Memory B cell (primary cell): ENCODE data around the gene GRIK5.
A peak's percentile ranks its signal among the peaks of the same experiment; 100 is the strongest.
"Not testable (repeated sequence)": the region's sequence is repeated elsewhere in the genome, so short reads cannot be mapped to it uniquely, and the experiment has no call there.

Experiments used
- ATAC-seq: fragments of 150-1000 bp; cut with Tn5 transposase; 2 replicates; pipeline ENCODE4 v1.10.0; 2021; ENCODE audit warnings: low read depth, mild to moderate bottlenecking, moderate library complexity
- DNase-seq, 2 donors: peaks; one replicate each; pipeline ENCODE4 v3.0.0; 2022; ENCODE audit warnings: low spot score in 2 of 2
- H3K27ac Mint-ChIP-seq: one replicate; pipeline ENCODE4 v1.8.0; 2022; ENCODE audit warnings: mild to moderate bottlenecking, moderate library complexity, mixed read lengths
- H3K27me3 Mint-ChIP-seq: one replicate; pipeline ENCODE4 v1.8.0; 2022; ENCODE audit warnings: mixed read lengths
- H3K36me3 Mint-ChIP-seq: one replicate; pipeline ENCODE4 v1.8.0; 2022; ENCODE audit warnings: mild to moderate bottlenecking, mixed read lengths
- H3K4me1 Mint-ChIP-seq: one replicate; pipeline ENCODE4 v1.8.0; 2022; ENCODE audit warnings: mixed read lengths
- H3K4me3 Mint-ChIP-seq: one replicate; pipeline ENCODE4 v1.8.0; 2022; ENCODE audit warnings: mild to moderate bottlenecking, moderate library complexity, mixed read lengths
- H3K9me3 Mint-ChIP-seq: one replicate; pipeline ENCODE4 v1.8.0; 2022; ENCODE audit warnings: mixed read lengths

Gene GRIK5

DNA sequence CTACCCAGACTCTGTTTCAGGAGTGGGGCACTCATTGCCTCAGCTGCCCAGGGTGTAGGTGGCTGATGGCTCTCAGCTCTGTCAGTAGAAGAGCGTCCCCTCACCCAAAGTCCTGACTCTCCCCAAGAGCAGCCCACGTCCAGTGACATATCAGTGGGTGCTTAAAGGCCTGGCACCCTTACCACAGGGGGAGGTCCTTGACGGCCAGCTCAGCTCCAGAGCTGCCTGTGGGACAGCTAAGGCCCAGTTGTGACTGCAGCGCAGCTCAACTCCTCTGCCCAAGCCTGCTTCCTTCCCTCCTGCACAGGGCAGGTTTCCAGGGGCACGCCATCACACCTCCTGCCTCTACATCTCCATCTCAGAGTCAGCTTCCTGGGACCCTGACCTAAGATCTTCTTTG, 32.4 kb downstream of the GRIK5 start:
- DNase-seq (no peak), ATAC-seq (no peak)
- H3K27ac Mint-ChIP-seq, result no peak overlapping the region
- H3K9me3 Mint-ChIP-seq, result no peaks in the 10 kb centered on the region
- H3K27me3 Mint-ChIP-seq, result peaks cover 13% of the 10 kb centered on the region
- H3K36me3 Mint-ChIP-seq, result no peaks in the 10 kb centered on the region
- H3K4me1 Mint-ChIP-seq, result peaks cover 4% of the 10 kb centered on the region
- H3K4me3 Mint-ChIP-seq, result no peak overlapping the region

DNA sequence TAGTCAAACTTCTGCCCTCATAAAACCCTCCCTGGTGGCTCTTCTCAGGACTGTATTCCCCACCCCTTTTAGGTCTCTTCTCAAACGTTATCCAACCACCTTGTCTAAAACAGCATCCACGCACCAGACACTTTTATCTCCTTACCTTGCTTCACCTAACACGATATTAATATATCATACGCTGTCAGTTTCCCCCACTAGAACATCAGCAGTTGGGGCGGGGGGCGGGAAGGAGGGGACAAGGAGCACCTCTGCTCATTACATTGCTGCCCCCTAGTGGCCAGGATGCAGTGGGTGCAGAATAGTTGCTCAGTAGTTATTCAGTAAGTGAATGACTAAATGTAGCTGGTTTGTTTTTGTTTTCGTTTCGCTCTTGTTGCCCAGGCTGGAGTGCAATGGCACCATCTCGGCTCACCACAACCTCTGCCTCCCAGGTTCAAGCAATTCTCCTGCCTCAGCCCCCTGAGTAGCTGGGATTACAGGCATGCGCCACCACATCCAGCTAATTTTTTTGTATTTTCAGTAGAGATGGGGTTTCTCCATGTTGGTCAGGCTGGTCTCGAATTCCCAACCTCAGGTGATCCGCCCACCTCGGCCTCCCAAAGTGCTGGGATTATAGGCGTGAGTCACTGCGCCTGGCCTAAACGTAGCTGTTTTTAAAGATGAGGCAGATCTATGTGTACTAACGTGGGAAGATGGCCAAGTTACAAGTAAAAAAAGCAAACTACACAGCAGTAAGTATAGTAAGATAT, 35.2 kb downstream of the GRIK5 start:
- peak; percentile 45 to 50 for DNase-seq
- H3K4me3 Mint-ChIP-seq, result peak overlapping the region; percentile 51
- not testable (repeated sequence) for H3K27me3 Mint-ChIP-seq, H3K4me1 Mint-ChIP-seq, H3K9me3 Mint-ChIP-seq, H3K27ac Mint-ChIP-seq, H3K36me3 Mint-ChIP-seq
- ATAC-seq, result peak; percentile 95

DNA sequence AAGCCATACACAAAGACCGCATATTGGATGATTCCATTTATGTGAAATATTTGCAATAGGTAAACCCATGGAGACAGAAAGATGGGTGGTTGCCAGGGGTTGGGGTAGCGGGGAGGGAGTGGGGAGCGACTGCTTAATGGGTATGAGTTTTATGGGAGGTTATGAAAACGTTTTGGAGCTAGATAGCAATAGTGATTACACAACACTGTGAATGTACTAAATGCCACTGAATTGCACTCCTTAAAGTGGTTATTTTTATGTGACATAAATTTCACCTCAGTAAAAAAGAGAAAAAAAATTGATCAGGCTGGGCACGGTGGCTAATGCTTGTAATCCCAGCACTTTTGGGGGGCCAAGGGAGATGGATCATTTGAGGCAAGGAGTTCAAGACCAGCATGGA, 36.6 kb downstream of the GRIK5 start:
- Mint-ChIP-seq H3K27me3 (peaks cover 4% of the 10 kb centered on the region), H3K4me1 (peaks cover 4% of the 10 kb centered on the region), H3K4me3 (no peak overlapping the region), H3K27ac (no peak overlapping the region), H3K9me3 (no peaks in the 10 kb centered on the region), H3K36me3 (no peaks in the 10 kb centered on the region)
- DNase-seq, result no peak
- ATAC-seq, result no peak

DNA sequence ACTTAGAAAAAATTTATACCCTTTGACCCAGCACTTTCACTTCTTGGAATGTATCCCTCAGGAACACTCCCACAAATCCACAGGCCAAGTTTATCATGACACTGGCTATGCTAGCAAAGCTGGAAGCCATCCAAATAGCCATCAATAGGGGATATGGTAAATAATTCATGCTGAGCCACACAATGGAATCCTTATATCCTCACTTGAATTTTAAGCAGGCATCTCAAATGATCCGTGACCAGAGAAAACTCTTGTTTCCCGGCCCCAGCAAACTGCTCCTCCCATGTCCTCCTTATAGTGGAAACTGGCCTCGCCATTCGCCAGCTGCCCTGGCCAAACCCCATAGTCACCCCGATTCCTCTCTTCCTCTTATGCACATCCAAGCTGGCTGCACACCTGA, 37.6 kb downstream of the GRIK5 start:
- Mint-ChIP-seq H3K36me3 (no peaks in the 10 kb centered on the region), H3K9me3 (no peaks in the 10 kb centered on the region), H3K4me1 (peaks cover 4% of the 10 kb centered on the region), H3K27ac (no peak overlapping the region), H3K4me3 (no peak overlapping the region), H3K27me3 (peaks cover 6% of the 10 kb centered on the region)
- DNase-seq (no peak), ATAC-seq (no peak)

DNA sequence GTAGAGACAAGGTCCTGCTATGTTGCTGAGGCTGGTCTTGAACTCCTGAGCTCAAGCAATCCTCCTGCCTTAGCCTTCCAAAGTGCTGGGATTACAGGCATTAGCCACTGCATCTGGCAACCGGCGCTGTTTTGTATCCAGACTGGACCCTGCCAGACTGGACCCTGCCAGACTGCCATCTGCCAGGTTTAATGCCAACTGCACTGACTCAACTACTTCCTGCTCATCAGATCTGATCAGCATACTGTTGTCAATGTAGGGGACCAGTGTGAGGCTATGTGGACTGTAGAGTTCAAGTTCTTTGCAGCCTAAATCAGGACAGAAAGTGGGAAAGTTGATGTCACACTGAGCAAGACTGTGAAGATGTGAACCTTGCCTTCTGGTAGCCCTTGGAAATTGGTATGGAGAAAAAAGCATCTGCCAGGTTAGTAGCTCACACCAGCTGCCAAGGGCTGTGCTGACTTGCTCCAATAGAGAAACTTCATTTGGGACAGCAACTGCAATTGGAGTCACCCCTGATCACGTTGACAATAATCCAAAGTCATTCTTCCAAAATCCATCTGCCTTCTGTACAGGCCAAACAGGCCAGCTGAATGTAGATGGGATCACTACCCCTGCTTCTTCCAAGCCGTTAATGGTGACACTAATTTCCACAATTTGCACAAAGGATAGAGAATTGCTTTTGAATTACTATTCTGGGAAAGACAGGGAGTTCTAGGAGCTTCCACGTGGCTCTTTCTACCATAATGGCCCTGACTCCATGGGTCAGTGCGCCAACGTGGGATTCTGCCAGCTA, 39.2 kb downstream of the GRIK5 start:
- Mint-ChIP-seq H3K4me1 (peaks cover 4% of the 10 kb centered on the region), H3K27me3 (peaks cover 14% of the 10 kb centered on the region), H3K27ac (no peak overlapping the region), H3K36me3 (no peaks in the 10 kb centered on the region), H3K4me3 (no peak overlapping the region), H3K9me3 (no peaks in the 10 kb centered on the region)
- no peak for ATAC-seq
- no peak for DNase-seq

DNA sequence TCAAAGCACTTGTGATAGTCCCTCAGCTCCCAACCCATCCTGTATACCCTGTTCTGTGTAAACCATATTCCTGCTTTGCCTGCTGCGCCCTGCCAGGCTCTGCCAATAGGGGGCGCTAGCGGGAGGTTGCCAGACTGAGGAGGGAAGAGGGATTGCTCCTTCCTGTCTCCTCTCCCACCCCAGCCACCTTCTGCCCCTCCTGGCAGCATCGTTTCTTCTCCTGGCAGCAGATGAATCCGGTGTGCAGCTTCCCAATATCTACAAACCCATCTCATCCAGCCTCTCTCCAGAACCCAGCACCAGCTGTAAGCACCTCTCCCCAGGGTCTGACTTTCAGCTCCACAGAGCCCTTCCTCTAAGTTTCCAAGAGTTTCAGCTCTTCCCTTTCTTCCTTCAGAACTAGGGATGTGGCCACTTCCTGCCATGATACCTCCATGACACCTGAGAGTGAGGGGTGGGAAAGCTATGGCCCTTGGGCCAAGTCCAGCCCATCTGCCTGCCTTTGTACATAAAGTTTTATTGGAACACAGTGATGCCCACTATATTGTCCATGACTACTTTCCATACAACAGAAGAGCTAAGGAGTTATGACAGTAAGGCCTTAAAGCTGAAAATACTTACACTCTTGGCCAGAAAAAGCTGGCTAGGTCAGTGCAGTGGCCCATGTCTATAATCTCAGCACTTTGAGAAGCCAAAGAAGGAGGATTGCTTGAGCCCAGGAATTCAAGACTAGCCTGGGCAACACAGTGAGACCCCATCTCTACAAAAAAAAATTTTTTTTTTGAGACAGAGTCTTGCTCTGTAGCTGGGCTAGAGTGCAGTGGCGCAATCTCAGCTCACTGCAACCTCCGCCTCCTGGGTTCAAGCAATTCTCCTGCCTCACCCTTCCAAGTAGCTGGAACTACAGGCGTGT, 41.4 kb downstream of the GRIK5 start:
- Mint-ChIP-seq H3K36me3 (no peaks in the 10 kb centered on the region), H3K4me1 (no peaks in the 10 kb centered on the region), H3K4me3 (no peak overlapping the region), H3K27me3 (peaks cover 25% of the 10 kb centered on the region), H3K27ac (no peak overlapping the region), H3K9me3 (no peaks in the 10 kb centered on the region)
- ATAC-seq (no peak), DNase-seq (no peak)

DNA sequence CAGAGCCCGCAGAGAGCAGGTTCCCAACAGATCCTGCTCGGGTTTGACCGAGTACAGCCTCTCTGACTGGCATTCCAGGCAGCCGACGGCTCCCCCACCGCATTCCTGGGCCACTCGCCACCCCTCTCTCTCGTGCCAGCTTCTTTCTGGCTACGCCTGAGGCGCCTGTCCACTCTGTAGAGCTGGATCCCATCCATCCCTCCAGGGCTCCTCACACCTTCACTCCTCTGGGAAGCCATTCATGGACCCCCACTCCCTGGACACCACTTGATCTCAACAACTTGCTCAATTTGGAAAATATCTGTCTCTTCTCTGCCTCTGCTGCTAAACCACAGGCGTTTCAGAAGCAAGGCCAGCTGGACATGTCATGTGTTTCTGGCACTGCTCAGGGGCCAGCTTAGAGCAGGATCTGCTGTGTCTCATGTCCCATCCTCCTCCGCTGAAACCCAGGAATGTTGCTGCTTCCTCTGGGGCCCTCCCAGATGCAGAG, 45.3 kb downstream of the GRIK5 start:
- no peaks in the 10 kb centered on the region for H3K9me3 Mint-ChIP-seq
- no peaks in the 10 kb centered on the region for H3K4me1 Mint-ChIP-seq
- ATAC-seq (no peak), DNase-seq (no peak)
- no peak overlapping the region for H3K4me3 Mint-ChIP-seq
- H3K36me3 Mint-ChIP-seq, result no peaks in the 10 kb centered on the region
- H3K27me3 Mint-ChIP-seq, result peaks cover 25% of the 10 kb centered on the region
- H3K27ac Mint-ChIP-seq, result no peak overlapping the region

DNA sequence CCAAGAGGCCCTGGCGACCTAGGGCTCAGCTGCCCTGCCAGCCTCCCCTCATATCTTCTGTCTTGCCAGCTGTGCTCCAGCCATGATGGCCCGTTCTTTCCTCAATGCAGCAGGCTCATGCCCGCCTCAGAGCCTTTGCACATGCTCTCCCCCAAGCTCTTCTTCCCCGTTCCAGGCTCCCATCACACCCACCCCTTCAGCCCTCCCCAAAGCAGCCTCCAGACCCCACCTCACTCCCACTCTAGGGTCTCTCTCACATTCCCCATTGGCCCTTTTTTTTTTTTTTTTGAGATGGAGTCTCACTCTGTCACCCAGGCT, 46.1 kb downstream of the GRIK5 start:
- H3K27ac Mint-ChIP-seq, result no peak overlapping the region
- no peaks in the 10 kb centered on the region for H3K36me3 Mint-ChIP-seq
- H3K9me3 Mint-ChIP-seq, result no peaks in the 10 kb centered on the region
- no peak for ATAC-seq
- no peaks in the 10 kb centered on the region for H3K4me1 Mint-ChIP-seq
- no peak for DNase-seq
- H3K27me3 Mint-ChIP-seq, result peaks cover 30% of the 10 kb centered on the region
- no peak overlapping the region for H3K4me3 Mint-ChIP-seq

DNA sequence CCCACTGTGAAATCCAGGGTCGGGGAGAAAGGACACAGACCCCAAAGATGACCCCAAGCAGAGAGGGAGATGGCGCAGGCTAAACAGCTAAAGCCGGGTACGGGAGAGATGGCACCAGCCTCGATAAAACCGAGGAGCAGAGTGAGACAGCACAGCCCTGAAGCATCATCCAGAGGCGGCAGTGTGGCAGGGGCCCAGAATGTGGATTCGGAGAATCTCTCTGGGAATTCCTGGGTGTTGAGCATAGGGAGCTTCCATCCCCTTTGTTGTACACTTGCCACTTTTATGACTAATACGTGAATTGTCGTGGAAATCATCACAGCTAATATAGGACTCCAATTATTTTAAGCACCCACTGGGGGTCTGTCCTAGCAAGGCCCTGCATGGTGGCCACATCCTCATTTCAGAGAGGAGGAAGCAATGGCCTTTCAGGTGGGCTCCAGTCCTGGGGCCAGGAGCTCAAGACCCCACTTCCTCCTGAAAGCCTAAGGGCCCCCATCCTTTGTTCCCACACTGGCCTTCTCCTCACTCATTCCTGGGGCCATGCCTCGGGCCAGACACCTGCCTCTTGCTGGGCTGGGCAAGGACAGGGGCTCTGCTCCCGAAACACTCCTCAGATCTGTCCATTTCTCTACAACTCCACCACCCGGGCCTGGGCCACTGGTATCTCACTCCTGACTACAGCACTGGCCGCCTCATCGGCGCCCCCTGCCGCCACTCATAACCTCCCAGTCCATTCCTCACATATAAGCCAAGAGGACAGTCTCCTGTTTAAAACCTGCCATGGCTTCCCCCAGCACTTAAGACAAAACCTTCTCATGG, 46.7 kb downstream of the GRIK5 start:
- Mint-ChIP-seq H3K36me3 (no peaks in the 10 kb centered on the region), H3K9me3 (no peaks in the 10 kb centered on the region), H3K4me3 (no peak overlapping the region), H3K27ac (no peak overlapping the region), H3K4me1 (no peaks in the 10 kb centered on the region), H3K27me3 (peaks cover 28% of the 10 kb centered on the region)
- no peak for ATAC-seq
- DNase-seq, result no peak

DNA sequence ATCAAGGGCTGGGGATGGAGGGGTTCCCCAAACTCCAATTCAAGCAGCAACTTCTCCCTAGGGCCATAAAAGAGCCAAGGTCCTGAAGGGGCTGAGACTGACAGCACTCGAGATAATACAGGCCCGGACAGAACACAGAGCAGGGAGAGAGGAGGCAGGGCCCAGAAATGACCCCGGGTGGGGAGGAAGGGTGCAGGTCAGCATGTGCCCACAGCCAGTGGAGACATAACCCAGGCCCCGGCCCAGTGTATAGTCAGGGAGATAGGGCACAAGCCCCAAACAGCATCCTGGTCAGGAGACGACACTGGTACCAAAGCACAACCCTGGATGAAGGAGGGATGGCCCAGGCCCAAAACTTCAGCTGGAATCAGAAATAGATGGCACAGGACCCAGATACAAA, 47.4 kb downstream of the GRIK5 start:
- ATAC-seq (no peak), DNase-seq (no peak)
- Mint-ChIP-seq H3K36me3 (no peaks in the 10 kb centered on the region), H3K9me3 (no peaks in the 10 kb centered on the region), H3K4me1 (no peaks in the 10 kb centered on the region), H3K4me3 (no peak overlapping the region), H3K27me3 (peaks cover 28% of the 10 kb centered on the region), H3K27ac (no peak overlapping the region)

DNA sequence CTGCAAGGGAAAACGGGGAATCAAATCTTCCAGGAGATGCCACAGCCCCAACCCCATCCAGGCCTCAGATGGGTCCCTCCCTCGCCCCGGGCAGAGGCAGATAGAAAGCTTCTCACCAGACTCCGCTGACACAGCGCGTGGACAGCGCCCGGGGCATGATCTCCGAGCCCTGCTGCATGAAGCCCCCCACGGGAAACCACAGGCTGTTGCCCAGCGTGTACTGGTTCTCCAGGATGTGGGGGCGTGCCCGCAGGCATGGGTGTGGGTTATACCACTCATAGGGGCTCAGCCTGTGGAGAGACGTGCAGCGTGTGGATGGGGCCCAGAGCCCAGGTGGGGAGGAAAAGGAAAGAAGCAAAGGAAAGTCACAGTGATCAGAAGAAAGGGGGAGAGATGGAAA, 48.8 kb downstream of the GRIK5 start:
- Mint-ChIP-seq H3K4me1 (no peaks in the 10 kb centered on the region), H3K4me3 (no peak overlapping the region), H3K27me3 (peaks cover 24% of the 10 kb centered on the region), H3K9me3 (no peaks in the 10 kb centered on the region), H3K36me3 (no peaks in the 10 kb centered on the region), H3K27ac (peak overlapping the region; percentile 28)
- ATAC-seq, result no peak
- no peak for DNase-seq

DNA sequence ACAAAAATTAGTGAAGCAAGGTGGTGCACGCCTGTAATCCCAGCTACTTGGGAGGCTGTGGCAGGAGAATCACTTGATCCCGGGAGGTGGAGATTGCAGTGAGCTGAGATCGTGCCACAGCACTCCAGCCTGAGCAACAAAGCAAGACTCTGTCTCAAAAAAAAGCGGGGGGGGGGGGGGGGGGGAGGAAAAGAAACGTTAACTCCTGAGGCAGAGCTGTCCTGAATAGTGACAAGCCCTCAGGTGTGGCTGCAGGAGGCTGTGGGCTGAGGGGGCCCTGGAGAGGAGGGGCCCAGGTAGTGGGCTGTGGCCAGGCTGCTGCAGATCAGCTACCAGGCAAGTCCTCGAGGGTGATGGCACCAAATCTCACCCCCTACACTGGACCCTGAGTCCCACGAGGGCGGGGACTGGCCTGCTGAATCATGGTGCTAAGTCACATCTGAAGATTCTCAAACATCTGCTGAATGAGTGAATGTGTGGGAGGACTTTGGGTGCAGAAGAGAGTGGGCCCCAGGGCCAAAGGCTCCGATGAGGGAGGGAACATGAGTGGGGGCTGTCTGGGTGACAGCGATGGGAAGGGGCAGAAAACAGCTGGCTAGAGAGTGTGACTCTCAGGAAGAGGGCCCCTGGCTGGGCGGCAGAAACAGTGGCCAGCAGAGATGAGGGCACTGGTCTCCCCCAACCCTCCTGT, 51.4 kb downstream of the GRIK5 start:
- DNase-seq, result no peak
- Mint-ChIP-seq H3K9me3 (no peaks in the 10 kb centered on the region), H3K4me3 (no peak overlapping the region), H3K4me1 (no peaks in the 10 kb centered on the region), H3K27me3 (peaks cover 13% of the 10 kb centered on the region), H3K27ac (no peak overlapping the region), H3K36me3 (no peaks in the 10 kb centered on the region)
- no peak for ATAC-seq

DNA sequence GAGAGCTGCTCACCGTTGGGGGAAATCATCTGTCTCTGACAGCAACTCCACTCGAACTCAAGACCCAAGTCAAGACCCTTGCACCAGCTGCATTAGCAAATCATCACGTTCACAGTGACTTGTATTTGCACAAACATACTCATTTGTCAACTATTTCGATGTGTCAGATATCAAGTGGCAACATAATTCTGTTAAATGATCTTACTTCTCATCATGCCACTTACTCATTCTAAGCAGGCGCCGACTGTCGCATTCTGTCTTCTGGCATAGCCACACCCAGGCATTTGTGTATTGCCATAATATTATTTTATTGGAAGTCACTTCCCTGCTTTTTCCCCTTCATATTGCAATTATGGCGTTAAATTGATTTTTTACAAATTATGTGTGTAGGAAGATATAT, 53.0 kb downstream of the GRIK5 start:
- Mint-ChIP-seq H3K4me1 (no peaks in the 10 kb centered on the region), H3K27ac (no peak overlapping the region), H3K9me3 (no peaks in the 10 kb centered on the region), H3K36me3 (no peaks in the 10 kb centered on the region), H3K27me3 (peaks cover 13% of the 10 kb centered on the region), H3K4me3 (no peak overlapping the region)
- no peak for ATAC-seq
- DNase-seq, result no peak
